K562 (cell line): ENCODE results near the gene ATP9B.

ENCODE experiments used
- BHLHE40 ChIP-seq: IDR thresholded peaks from 2 replicates; pipeline ENCODE4 v1.6.1; 2011; ENCODE audit warnings: low read length, improper control_type of control experiment
- POLR2A ChIP-seq: fragments of 450-650 bp; conservative IDR thresholded peaks from 2 replicates; pipeline ENCODE4 v1.6.1; 2016
- POLR2G ChIP-seq: fragments of 200-400 bp; formaldehyde crosslinking; IDR thresholded peaks from 2 replicates; pipeline ENCODE4 v1.6.1; 2017; ENCODE audit warnings: low read depth, mild to moderate bottlenecking, antibody characterized with exemption, low read length, moderate library complexity
- RNF2 ChIP-seq: sonication (generic); IDR thresholded peaks from 2 replicates; pipeline ENCODE4 v1.6.1; 2016
- SMC3 ChIP-seq: conservative IDR thresholded peaks from 2 replicates; pipeline ENCODE4 v1.6.1; 2011; ENCODE audit warnings: low read depth, low read length, improper control_type of control experiment; ENCODE audit not compliant: insufficient read depth
- ZNF431 ChIP-seq: sonication (generic); formaldehyde crosslinking; IDR thresholded peaks from 2 replicates; pipeline ENCODE4 v1.8.0; 2022; ENCODE audit warnings: mild to moderate bottlenecking, missing genetic modification reagents
- TF ChIP-seq, protein P1 (sequence below), 3 experiments: IDR thresholded peaks in 2 of 3; conservative IDR thresholded peaks in 1 of 3; 2 replicates each; pipeline ENCODE4 v1.5.1; 2011 to 2012; ENCODE audit warnings: low read length in 3 of 3, mild to moderate bottlenecking in 3 of 3, control low read depth in 2 of 3, improper control_type of control experiment in 1 of 3, inconsistent platforms in 1 of 3, low read depth in 1 of 3, mixed read lengths in 1 of 3, moderate library complexity in 1 of 3; ENCODE audit not compliant: insufficient read depth in 2 of 3
- TF ChIP-seq, protein P2 (sequence below): fragments of 450-650 bp; conservative IDR thresholded peaks from 2 replicates; pipeline ENCODE4 v1.6.1; 2016; ENCODE audit warnings: missing genetic modification characterization, low read depth, mild to moderate bottlenecking, control low read depth, missing compliant biosample characterization

DNA sequence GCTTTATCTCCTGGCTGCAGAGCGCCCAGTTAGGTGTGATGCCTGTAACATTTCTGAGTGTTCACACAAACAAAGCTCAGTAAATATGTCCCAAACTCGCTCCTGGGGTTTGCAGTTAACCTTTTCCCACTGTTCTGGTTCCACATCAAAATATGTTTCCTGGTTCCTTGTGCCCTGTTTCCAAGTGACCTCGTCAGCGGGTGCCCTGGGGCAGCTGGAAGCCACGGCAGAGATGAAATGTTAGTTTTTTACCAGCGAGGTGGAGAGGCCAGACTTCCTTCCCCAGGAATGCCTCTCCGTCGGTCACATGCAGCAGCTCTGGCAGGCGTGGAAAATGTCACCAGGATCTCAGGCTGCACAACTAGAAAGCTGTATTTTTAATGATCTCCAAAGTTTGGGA is 344.7 kb downstream of the ATP9B start:
- TF ChIP-seq, protein P1, sequence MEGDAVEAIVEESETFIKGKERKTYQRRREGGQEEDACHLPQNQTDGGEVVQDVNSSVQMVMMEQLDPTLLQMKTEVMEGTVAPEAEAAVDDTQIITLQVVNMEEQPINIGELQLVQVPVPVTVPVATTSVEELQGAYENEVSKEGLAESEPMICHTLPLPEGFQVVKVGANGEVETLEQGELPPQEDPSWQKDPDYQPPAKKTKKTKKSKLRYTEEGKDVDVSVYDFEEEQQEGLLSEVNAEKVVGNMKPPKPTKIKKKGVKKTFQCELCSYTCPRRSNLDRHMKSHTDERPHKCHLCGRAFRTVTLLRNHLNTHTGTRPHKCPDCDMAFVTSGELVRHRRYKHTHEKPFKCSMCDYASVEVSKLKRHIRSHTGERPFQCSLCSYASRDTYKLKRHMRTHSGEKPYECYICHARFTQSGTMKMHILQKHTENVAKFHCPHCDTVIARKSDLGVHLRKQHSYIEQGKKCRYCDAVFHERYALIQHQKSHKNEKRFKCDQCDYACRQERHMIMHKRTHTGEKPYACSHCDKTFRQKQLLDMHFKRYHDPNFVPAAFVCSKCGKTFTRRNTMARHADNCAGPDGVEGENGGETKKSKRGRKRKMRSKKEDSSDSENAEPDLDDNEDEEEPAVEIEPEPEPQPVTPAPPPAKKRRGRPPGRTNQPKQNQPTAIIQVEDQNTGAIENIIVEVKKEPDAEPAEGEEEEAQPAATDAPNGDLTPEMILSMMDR (IDR thresholded peaks at IDR 0.05 in 2 of 3, conservative IDR thresholded peaks at IDR 0.05 in 1 of 3; ENCODE audit: insufficient read depth in 2 of 3, low read depth in 1 of 3, low read length in 3 of 3): no peak
- TF ChIP-seq RNF2 (no peak), POLR2G (no peak), SMC3 (no peak), POLR2A (no peak), ZNF431 (no peak), BHLHE40 (no peak)
- TF ChIP-seq, protein P2, sequence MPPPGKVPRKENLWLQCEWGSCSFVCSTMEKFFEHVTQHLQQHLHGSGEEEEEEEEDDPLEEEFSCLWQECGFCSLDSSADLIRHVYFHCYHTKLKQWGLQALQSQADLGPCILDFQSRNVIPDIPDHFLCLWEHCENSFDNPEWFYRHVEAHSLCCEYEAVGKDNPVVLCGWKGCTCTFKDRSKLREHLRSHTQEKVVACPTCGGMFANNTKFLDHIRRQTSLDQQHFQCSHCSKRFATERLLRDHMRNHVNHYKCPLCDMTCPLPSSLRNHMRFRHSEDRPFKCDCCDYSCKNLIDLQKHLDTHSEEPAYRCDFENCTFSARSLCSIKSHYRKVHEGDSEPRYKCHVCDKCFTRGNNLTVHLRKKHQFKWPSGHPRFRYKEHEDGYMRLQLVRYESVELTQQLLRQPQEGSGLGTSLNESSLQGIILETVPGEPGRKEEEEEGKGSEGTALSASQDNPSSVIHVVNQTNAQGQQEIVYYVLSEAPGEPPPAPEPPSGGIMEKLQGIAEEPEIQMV (tag): no peak
